Measurements from ENCODE around the gene FOXO3. TPM values are rescaled to one million over a fixed set of nuclear protein-coding genes. Genes with fewer than 3 reads are reported as not detected.

Gene FOXO3
- total and polyA plus RNA-seq, 3 donors from 2014 or later, result 27.5 to 112 (median 81.5) TPM

GRCh38 chr6:108591040-108591816 is 30.5 kb downstream of the FOXO3 start:
- Histone ChIP-seq H3K27ac (peak overlapping the region; percentile 16 to 73), H3K9me3 (no peaks in the 10 kb centered on the region), H3K4me3 (no peak overlapping the region), H3K27me3 (no peaks in the 10 kb centered on the region), H3K36me3 (ENCODE audit: low read depth, missing control alignments) (no peaks in the 10 kb centered on the region), H3K4me1 (peaks cover 82% of the 10 kb centered on the region)
- DNase-seq, result no peak
- 51% methylated on average over 8 of the region's 8 CpGs for WGBS, 2 donors
- TF ChIP-seq CTCF (IDR thresholded peaks at IDR 0.05), result no peak
- TF ChIP-seq POLR2A (IDR thresholded peaks at IDR 0.05), result no peak
- intact Hi-C loops (cut with DNase I; ENCODE audit: low total_unique reads), result loop anchor here (10.0 kb wide), 1 partner anchor 64 kb away; no protein-coding TSS in a partner anchor

- Histone ChIP-seq H3K9me3 (no peaks in the 10 kb centered on the region), H3K27me3 (no peaks in the 10 kb centered on the region), H3K4me1 (peaks cover 80% of the 10 kb centered on the region), H3K36me3 (ENCODE audit: low read depth, missing control alignments) (no peaks in the 10 kb centered on the region), H3K27ac (peak overlapping the region; percentile 16 to 73), H3K4me3 (no peak overlapping the region)
- intact Hi-C loops (cut with DNase I; ENCODE audit: low total_unique reads), result loop anchor here (10.0 kb wide), 1 partner anchor 62 kb away; no protein-coding TSS in a partner anchor
- no peak for TF ChIP-seq CTCF (IDR thresholded peaks at IDR 0.05)
- no peak for TF ChIP-seq POLR2A (IDR thresholded peaks at IDR 0.05)
- WGBS, 2 donors, result 37 to 42% methylated on average over 10 of the region's 10 CpGs
- DNase-seq, result no peak
Observed at GRCh38 chr6:108592371-108593337, 31.9 kb downstream of the FOXO3 start.

- intact Hi-C loops (cut with DNase I; ENCODE audit: low total_unique reads), result loop anchor here (10.0 kb wide), 1 partner anchor 61 kb away; no protein-coding TSS in a partner anchor
- TF ChIP-seq CTCF (IDR thresholded peaks at IDR 0.05) (no peak), POLR2A (IDR thresholded peaks at IDR 0.05) (no peak)
- Histone ChIP-seq H3K27ac (peak overlapping the region in 1 of 2 donors; percentile 12), H3K4me3 (no peak overlapping the region), H3K4me1 (peaks cover 66% of the 10 kb centered on the region), H3K27me3 (no peaks in the 10 kb centered on the region), H3K9me3 (no peaks in the 10 kb centered on the region), H3K36me3 (ENCODE audit: low read depth, missing control alignments) (no peaks in the 10 kb centered on the region)
- WGBS, 2 donors, result 45 to 59% methylated on average over 1 of the region's 1 CpG
- DNase-seq, result no peak
Observed at GRCh38 chr6:108594151-108594550, 33.4 kb downstream of the FOXO3 start.

- H3K36me3 ChIP-seq (ENCODE audit: low read depth, missing control alignments), result no peaks in the 10 kb centered on the region
- DNase-seq, result no peak
- peak overlapping the region in 1 of 2 donors; percentile 12 for H3K27ac ChIP-seq
- intact Hi-C loops (cut with DNase I; ENCODE audit: low total_unique reads), result loop anchor here (10.0 kb wide), 1 partner anchor 60 kb away; no protein-coding TSS in a partner anchor
- no peaks in the 10 kb centered on the region for H3K27me3 ChIP-seq
- H3K4me3 ChIP-seq, result no peak overlapping the region
- TF ChIP-seq CTCF (IDR thresholded peaks at IDR 0.05) (no peak), POLR2A (IDR thresholded peaks at IDR 0.05) (no peak)
- WGBS, 2 donors, result 65 to 83% methylated on average over 4 of the region's 4 CpGs
- H3K4me1 ChIP-seq, result peaks cover 62% of the 10 kb centered on the region
- no peaks in the 10 kb centered on the region for H3K9me3 ChIP-seq
Observed at GRCh38 chr6:108594640-108595039, 33.9 kb downstream of the FOXO3 start.

Measured in testis (tissue), 3 donors.